Esophagus squamous epithelium (tissue), 4 donors: ENCODE results near the gene CNTN4.

Source experiments
- CTCF ChIP-seq, 6 experiments: fragments of 450-650 bp in 4 of 6; fragments of 200-600 bp in 2 of 6; sonication (generic) in 2 of 6; IDR thresholded peaks; one replicate each; pipeline ENCODE4 v1.5.1; 2016 to 2019; ENCODE audit warnings: antibody characterized with exemption in 6 of 6, mild to moderate bottlenecking in 4 of 6, moderate library complexity in 4 of 6
- POLR2A ChIP-seq, 4 donors: fragments of 450-650 bp; IDR thresholded peaks; one replicate each; pipeline ENCODE4 v1.6.1; 2017; ENCODE audit warnings: antibody characterized with exemption in 4 of 4, mild to moderate bottlenecking in 4 of 4, moderate library complexity in 3 of 4

GRCh38 chr3:2356298-2356950, 257.8 kb downstream of the CNTN4 start:
- TF ChIP-seq CTCF (IDR thresholded peaks at IDR 0.05) (no peak), POLR2A (IDR thresholded peaks at IDR 0.05) (no peak)
